ENCODE measurements around the gene SORBS2. TPM values are rescaled to one million over a fixed set of nuclear protein-coding genes. Genes with fewer than 3 reads are reported as not detected.

The SORBS2 gene
- total and polyA plus RNA-seq, 2 of the 8 experiments (the other 6 are each of a cell fraction or from before 2014, with no cell fraction given): 73.0 to 87.1 TPM

GRCh38 chr4:185839770-185840169, 27.8 kb upstream of the SORBS2 start:
- no peaks in the 10 kb centered on the region for H3K27me3 ChIP-seq (replicated peaks in 1 of 4; ENCODE audit: control insufficient read depth in 3 of 4, extremely low read depth in 1 of 4, insufficient read depth in 3 of 4, low read length in 3 of 4)
- H2BK15ac ChIP-seq (ENCODE audit: low read length): no peak overlapping the region
- 0 out of 2 replicates have a peak, but pooled peaks cover 6% of the 10 kb centered on the region for H3K23me2 ChIP-seq (ENCODE audit: low read depth, low read length)
- H3K4me3 ChIP-seq (ENCODE audit: extremely low read depth in 1 of 4, insufficient read depth in 2 of 4, low read depth in 3 of 4, low read length in 4 of 4): no peak overlapping the region
- no peaks in the 10 kb centered on the region for H4K20me1 ChIP-seq (replicated peaks in 1 of 2; ENCODE audit: control insufficient read depth in 1 of 2, insufficient read depth in 2 of 2, low read length in 2 of 2)
- DNase-seq (ENCODE audit: low read depth in 1 of 2, low spot score in 2 of 2) (no peak), FAIRE-seq (no peak)
- H3K36me3 ChIP-seq (ENCODE audit: control insufficient read depth in 2 of 4, insufficient read depth in 4 of 4, low read length in 3 of 4): no peaks in the 10 kb centered on the region
- peak overlapping the region; percentile 99 for H2BK20ac ChIP-seq (ENCODE audit: low read length)
- no peaks in the 10 kb centered on the region; a peak in 1 of 4 replicates for H3K9me3 ChIP-seq (ENCODE audit: insufficient read depth in 2 of 2, low read depth in 1 of 2, low read length in 1 of 2)
- no peak overlapping the region for H3K14ac ChIP-seq (ENCODE audit: insufficient read length)
- H4K5ac ChIP-seq (ENCODE audit: insufficient read length, low read depth, low read length): peak overlapping the region; percentile 55
- peak overlapping the region; percentile 21 for H3K56ac ChIP-seq (replicated peaks; ENCODE audit: insufficient read length, low read depth, low read length)
- H3K79me1 ChIP-seq (ENCODE audit: low read depth, low read length): no peaks in the 10 kb centered on the region
- peak overlapping the region; percentile 96 for H4K91ac ChIP-seq (replicated peaks; ENCODE audit: insufficient read length, low read length)
- no peak overlapping the region for H3K23ac ChIP-seq (ENCODE audit: insufficient read length)
- H3K9ac ChIP-seq (replicated peaks in 1 of 4; ENCODE audit: extremely low read depth in 1 of 4, low read depth in 3 of 4, low read length in 3 of 4): peak overlapping the region in 3 of 4 experiments; percentile 29 to 49 (median 46); a peak in 3 of 7 replicates
- H2BK120ac ChIP-seq (replicated peaks; ENCODE audit: low read depth, low read length): peak overlapping the region; percentile 97
- no peak overlapping the region for H2AFZ ChIP-seq (ENCODE audit: low read length)
- no peaks in the 10 kb centered on the region for H3K79me2 ChIP-seq (ENCODE audit: control insufficient read depth in 1 of 2, insufficient read depth in 2 of 2, low read length in 2 of 2)
- peak overlapping the region; percentile 99 for H2AK5ac ChIP-seq (ENCODE audit: low read depth, low read length)
- H3K4ac ChIP-seq (replicated peaks; ENCODE audit: insufficient read length, low read depth, low read length): peak overlapping the region; percentile 42
- peak overlapping the region in 1 of 2 experiments; percentile 54; a peak in 2 of 4 replicates for H3K4me2 ChIP-seq (ENCODE audit: insufficient read depth in 1 of 2, low read depth in 2 of 2, low read length in 2 of 2)
- no peak overlapping the region for H4K8ac ChIP-seq (ENCODE audit: extremely low read depth, insufficient read depth, low read length)
- peak overlapping the region; percentile 56 for H3K27ac ChIP-seq (ENCODE audit: low read depth, low read length)
- ChIA-PET POLR2A (ENCODE audit: partially characterized antibody) (interaction anchor here (1.0 to 3.9 kb wide), 8 partner anchors 9 to 189 kb away, joined by 3 to 23 read pairs (median 4); no protein-coding TSS in a partner anchor), CTCF (ENCODE audit: partially characterized antibody) (interaction anchor here (0.7 to 1.2 kb wide), 5 partner anchors 10 to 294 kb away, joined by 3 to 4 read pairs (median 3); no protein-coding TSS in a partner anchor)
- H3K4me1 ChIP-seq (replicated peaks in 1 of 4; ENCODE audit: control insufficient read depth in 3 of 4, insufficient read depth in 4 of 4, low read length in 3 of 4): peaks cover 23 to 34% (median 30%) of the 10 kb centered on the region in 4 experiments
- peak overlapping the region; percentile 100 for H2BK12ac ChIP-seq (ENCODE audit: low read depth, low read length)
- TF ChIP-seq, protein P1, sequence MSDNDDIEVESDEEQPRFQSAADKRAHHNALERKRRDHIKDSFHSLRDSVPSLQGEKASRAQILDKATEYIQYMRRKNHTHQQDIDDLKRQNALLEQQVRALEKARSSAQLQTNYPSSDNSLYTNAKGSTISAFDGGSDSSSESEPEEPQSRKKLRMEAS (IDR thresholded peaks at IDR 0.05): peak; percentile 67
- TF ChIP-seq, protein P2, sequence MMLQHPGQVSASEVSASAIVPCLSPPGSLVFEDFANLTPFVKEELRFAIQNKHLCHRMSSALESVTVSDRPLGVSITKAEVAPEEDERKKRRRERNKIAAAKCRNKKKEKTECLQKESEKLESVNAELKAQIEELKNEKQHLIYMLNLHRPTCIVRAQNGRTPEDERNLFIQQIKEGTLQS (IDR thresholded peaks at IDR 0.05; ENCODE audit: insufficient read depth, low read depth, low read length): no peak
- 0 out of 2 replicates have a peak, but pooled peaks have one; percentile 49 for TF ChIP-seq SP4 (IDR thresholded peaks at IDR 0.05; ENCODE audit: low read length)
- peak overlapping the region; percentile 100 for H2BK5ac ChIP-seq (ENCODE audit: low read depth, low read length)
- H3K18ac ChIP-seq (ENCODE audit: extremely low read depth, low read length): peak overlapping the region; percentile 89
- WGBS, 2 experiments (ENCODE audit: extremely low coverage in 1 of 2, insufficient coverage in 1 of 2, insufficient read length in 1 of 2, insufficient replicate concordance in 2 of 2, low coverage in 1 of 2, low lambda C conversion rate in 2 of 2, missing lambda C conversion rate in 1 of 2): 39% methylated on average over 6 of the region's 6 CpGs; no CpG with 5 or more reads in 1 of the 2 experiments
